Breast epithelium (tissue), 3 donors: ENCODE measurements around the gene TNFRSF18.

Experiments
- POLR2A ChIP-seq: fragments of 450-650 bp; IDR thresholded peaks from one replicate; pipeline ENCODE4 v1.6.1; 2016; ENCODE audit warnings: antibody characterized with exemption, mild to moderate bottlenecking, moderate library complexity
- POLR2AphosphoS5 ChIP-seq, 3 donors: sonication (generic); formaldehyde crosslinking; IDR thresholded peaks; one replicate each; pipeline ENCODE4 v1.6.1; 2017; ENCODE audit warnings: antibody characterized with exemption in 3 of 3
- TF ChIP-seq, protein P1 (sequence below), 3 donors: fragments of 450-650 bp; IDR thresholded peaks; one replicate each; pipeline ENCODE4 v1.5.1; 2016 to 2017; ENCODE audit warnings: antibody characterized with exemption in 3 of 3, mild to moderate bottlenecking in 3 of 3, moderate library complexity in 3 of 3

DNA sequence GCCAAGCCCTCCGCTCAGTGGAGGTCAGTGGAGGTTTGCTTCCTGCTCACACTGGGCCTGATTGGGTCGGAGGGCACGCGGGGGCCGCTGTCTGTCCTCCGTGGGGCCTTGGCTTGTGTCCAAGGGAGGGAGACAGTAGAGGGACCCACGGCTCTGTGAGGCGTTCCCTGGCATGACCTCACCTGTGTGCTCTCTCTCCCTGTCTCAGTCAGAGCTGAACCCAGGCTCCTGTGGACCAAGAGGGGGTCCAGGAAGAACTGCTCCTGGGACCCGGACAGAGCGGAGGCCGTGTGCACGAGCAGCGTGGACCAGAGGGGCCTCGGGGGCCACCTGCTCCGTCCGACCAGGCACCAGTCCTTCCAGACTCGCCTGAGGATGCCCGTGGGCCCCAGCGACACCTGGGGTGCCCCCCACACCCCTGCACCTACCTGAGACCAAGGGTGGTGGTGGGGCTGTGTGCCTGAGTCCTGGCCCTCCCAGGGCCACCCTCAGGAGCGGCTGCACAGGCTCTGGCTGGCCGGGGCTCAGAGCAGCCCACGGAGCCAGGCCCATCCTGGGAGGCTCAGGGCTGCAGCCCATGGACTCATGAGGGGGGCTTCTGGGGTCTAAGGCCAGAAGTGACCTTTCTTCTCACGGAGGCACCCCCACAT, 46.0 kb downstream of the TNFRSF18 start:
- TF ChIP-seq, protein P1, sequence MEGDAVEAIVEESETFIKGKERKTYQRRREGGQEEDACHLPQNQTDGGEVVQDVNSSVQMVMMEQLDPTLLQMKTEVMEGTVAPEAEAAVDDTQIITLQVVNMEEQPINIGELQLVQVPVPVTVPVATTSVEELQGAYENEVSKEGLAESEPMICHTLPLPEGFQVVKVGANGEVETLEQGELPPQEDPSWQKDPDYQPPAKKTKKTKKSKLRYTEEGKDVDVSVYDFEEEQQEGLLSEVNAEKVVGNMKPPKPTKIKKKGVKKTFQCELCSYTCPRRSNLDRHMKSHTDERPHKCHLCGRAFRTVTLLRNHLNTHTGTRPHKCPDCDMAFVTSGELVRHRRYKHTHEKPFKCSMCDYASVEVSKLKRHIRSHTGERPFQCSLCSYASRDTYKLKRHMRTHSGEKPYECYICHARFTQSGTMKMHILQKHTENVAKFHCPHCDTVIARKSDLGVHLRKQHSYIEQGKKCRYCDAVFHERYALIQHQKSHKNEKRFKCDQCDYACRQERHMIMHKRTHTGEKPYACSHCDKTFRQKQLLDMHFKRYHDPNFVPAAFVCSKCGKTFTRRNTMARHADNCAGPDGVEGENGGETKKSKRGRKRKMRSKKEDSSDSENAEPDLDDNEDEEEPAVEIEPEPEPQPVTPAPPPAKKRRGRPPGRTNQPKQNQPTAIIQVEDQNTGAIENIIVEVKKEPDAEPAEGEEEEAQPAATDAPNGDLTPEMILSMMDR (IDR thresholded peaks at IDR 0.05) = no peak
- TF ChIP-seq POLR2A (no peak), POLR2AphosphoS5 (IDR thresholded peaks at IDR 0.05) (no peak)
